H9 (cell line): ENCODE measurements around the gene REC114. TPM values are rescaled to one million over a fixed set of nuclear protein-coding genes. Genes with fewer than 3 reads are reported as not detected.

Experiments used
- DNase-seq: peaks from one replicate; pipeline ENCODE4 v3.0.0-alpha.2; 2017
- H2AFZ ChIP-seq: one replicate; pipeline ENCODE4 v1.6.1; 2013; ENCODE audit warnings: mild to moderate bottlenecking, low read length, control low read depth, moderate library complexity
- H2AK5ac ChIP-seq: 2 replicates; pipeline ENCODE4 v1.6.1; 2013; ENCODE audit warnings: low read length, control low read depth, mixed read lengths; ENCODE audit not compliant: insufficient read length
- H2BK120ac ChIP-seq: one replicate; pipeline ENCODE4 v1.6.1; 2013; ENCODE audit warnings: low read depth, mild to moderate bottlenecking, low read length, control low read depth, inconsistent platforms; ENCODE audit not compliant: poor library complexity, severe bottlenecking
- H2BK12ac ChIP-seq: 2 replicates; pipeline ENCODE4 v1.6.1; 2013; ENCODE audit warnings: low read length, control low read depth, mixed read lengths, low read depth; ENCODE audit not compliant: insufficient read length
- H2BK15ac ChIP-seq: 2 replicates; pipeline ENCODE4 v1.6.1; 2013; ENCODE audit warnings: low read depth, low read length, control low read depth
- H2BK20ac ChIP-seq: one replicate; pipeline ENCODE4 v1.6.1; 2013; ENCODE audit warnings: low read depth, mild to moderate bottlenecking, low read length, control low read depth, inconsistent platforms; ENCODE audit not compliant: poor library complexity, severe bottlenecking
- H2BK5ac ChIP-seq: 2 replicates; pipeline ENCODE4 v1.6.1; 2013; ENCODE audit warnings: low read length, control low read depth, mixed read lengths; ENCODE audit not compliant: insufficient read length
- H3K14ac ChIP-seq: 2 replicates; pipeline ENCODE4 v1.6.1; 2013; ENCODE audit warnings: low read length, control low read depth; ENCODE audit not compliant: insufficient read depth
- H3K18ac ChIP-seq: 2 replicates; pipeline ENCODE4 v1.6.1; 2013; ENCODE audit warnings: low read depth, mild to moderate bottlenecking, mixed read lengths, low read length, control low read depth; ENCODE audit not compliant: insufficient read length
- H3K23ac ChIP-seq: 2 replicates; pipeline ENCODE4 v1.6.1; 2013; ENCODE audit warnings: low read length, control low read depth, mixed read lengths, low read depth; ENCODE audit not compliant: insufficient read length
- H3K23me2 ChIP-seq: 2 replicates; pipeline ENCODE4 v1.6.1; 2013; ENCODE audit warnings: low read depth, mild to moderate bottlenecking, mixed read lengths, low read length, control low read depth; ENCODE audit not compliant: insufficient read length, poor library complexity, severe bottlenecking
- H3K27ac ChIP-seq: 2 replicates; pipeline ENCODE4 v1.5.1; 2013; ENCODE audit warnings: low read length, control low read depth, mixed read lengths, low read depth; ENCODE audit not compliant: insufficient read length
- H3K27me3 ChIP-seq: 2 replicates; pipeline ENCODE4 v1.6.1; 2013; ENCODE audit warnings: low read length, control low read depth, inconsistent platforms; ENCODE audit not compliant: insufficient read depth
- H3K4ac ChIP-seq: 2 replicates; pipeline ENCODE4 v1.6.1; 2013; ENCODE audit warnings: low read depth, mild to moderate bottlenecking, control low read depth, inconsistent platforms, low read length, moderate library complexity
- H3K4me1 ChIP-seq: 2 replicates; pipeline ENCODE4 v1.6.1; 2013; ENCODE audit warnings: low read length, control low read depth, inconsistent platforms; ENCODE audit not compliant: insufficient read depth
- H3K4me2 ChIP-seq: 2 replicates; pipeline ENCODE4 v1.6.1; 2013; ENCODE audit warnings: low read length, control low read depth, mixed read lengths; ENCODE audit not compliant: insufficient read length, insufficient read depth
- H3K56ac ChIP-seq: 2 replicates; pipeline ENCODE4 v1.6.1; 2013; ENCODE audit warnings: low read depth, mild to moderate bottlenecking, mixed read lengths, low read length, control low read depth; ENCODE audit not compliant: insufficient read length
- H3K79me1 ChIP-seq: 2 replicates; pipeline ENCODE4 v1.6.1; 2013; ENCODE audit warnings: low read depth, mild to moderate bottlenecking, moderate library complexity, low read length, control low read depth, inconsistent platforms; ENCODE audit not compliant: insufficient read depth, poor library complexity, severe bottlenecking
- H3K79me2 ChIP-seq: 2 replicates; pipeline ENCODE4 v1.6.1; 2013; ENCODE audit warnings: low read length, control low read depth, inconsistent platforms; ENCODE audit not compliant: insufficient read depth
- H3K9ac ChIP-seq: 2 replicates; pipeline ENCODE4 v1.6.1; 2013; ENCODE audit warnings: low read length, control low read depth, mixed read lengths; ENCODE audit not compliant: insufficient read length; ENCODE audit errors: extremely low read depth
- H3K9me3 ChIP-seq: one replicate; pipeline ENCODE4 v1.6.1; 2013; ENCODE audit warnings: low read depth, low read length, inconsistent platforms; ENCODE audit not compliant: control insufficient read depth
- H3T11ph ChIP-seq: one replicate; pipeline ENCODE4 v1.6.1; 2013; ENCODE audit warnings: mild to moderate bottlenecking, low read length, control low read depth, inconsistent platforms
- H4K20me1 ChIP-seq: one replicate; pipeline ENCODE4 v1.6.1; 2013; ENCODE audit not compliant: control insufficient read depth, insufficient read length, insufficient read depth
- H4K5ac ChIP-seq: 2 replicates; pipeline ENCODE4 v1.6.1; 2013; ENCODE audit warnings: low read depth, mild to moderate bottlenecking, mixed read lengths, low read length, control low read depth; ENCODE audit not compliant: insufficient read length
- H4K8ac ChIP-seq: replicated peaks from 2 replicates; pipeline ENCODE4 v1.6.1; 2013; ENCODE audit warnings: low read length, control low read depth, mixed read lengths, low read depth; ENCODE audit not compliant: insufficient read length
- H4K91ac ChIP-seq: 2 replicates; pipeline ENCODE4 v1.6.1; 2013; ENCODE audit warnings: low read depth, mild to moderate bottlenecking, moderate library complexity, mixed read lengths, low read length, control low read depth; ENCODE audit not compliant: insufficient read length
- H3K27ac Mint-ChIP-seq, 3 experiments: 2 replicates in 2 of 3; 3 replicates in 1 of 3; pipeline ENCODE4 v1.8.0; 2020 to 2021; ENCODE audit warnings: mixed read lengths in 3 of 3, mild to moderate bottlenecking in 1 of 3, moderate library complexity in 1 of 3
- H3K27me3 Mint-ChIP-seq: 2 replicates; pipeline ENCODE4 v1.8.0; 2021; ENCODE audit warnings: low read depth, mild to moderate bottlenecking, moderate library complexity, mixed read lengths
- H3K36me3 Mint-ChIP-seq, 3 experiments: 2 replicates in 2 of 3; 3 replicates in 1 of 3; pipeline ENCODE4 v1.8.0; 2020 to 2021; ENCODE audit warnings: low read depth in 3 of 3, mixed read lengths in 3 of 3; ENCODE audit not compliant: insufficient read depth in 1 of 3
- H3K4me1 Mint-ChIP-seq, 2 experiments: 2 replicates each; pipeline ENCODE4 v1.8.0; 2020; ENCODE audit warnings: mixed read lengths in 2 of 2
- H3K4me3 Mint-ChIP-seq, 2 experiments: 2 replicates in 1 of 2; 3 replicates in 1 of 2; pipeline ENCODE4 v1.8.0; 2020 to 2021; ENCODE audit warnings: mild to moderate bottlenecking in 2 of 2, mixed read lengths in 2 of 2, moderate library complexity in 1 of 2
- H3K9me3 Mint-ChIP-seq, 2 experiments: 2 replicates in 1 of 2; 3 replicates in 1 of 2; pipeline ENCODE4 v1.8.0; 2020; ENCODE audit warnings: mild to moderate bottlenecking in 2 of 2, mixed read lengths in 2 of 2, moderate library complexity in 1 of 2
- CTCF ChIP-seq: fragments of 200-600 bp; sonication (generic); conservative IDR thresholded peaks from 3 replicates; pipeline ENCODE4 v1.8.0; 2021; ENCODE audit warnings: antibody characterized with exemption, mild to moderate bottlenecking
- WGBS: extraction: QIAGEN DNeasy Blood & Tissue Kit; methylation state at CpG from one replicate; pipeline ENCODE4 v1.1.7; 2013; ENCODE audit warnings: missing lambda C conversion rate, low lambda C conversion rate, mixed read lengths; ENCODE audit not compliant: insufficient read length; ENCODE audit errors: extremely low coverage; 5-methylcytosine and 5-hydroxymethylcytosine counted together
- total RNA-seq: library from RNA; stranded (reverse); gene quantifications from 2 replicates; pipeline ENCODE4 v1.2.1, GENCODE V29; 2021

REC114 gene
- total RNA-seq, 1 experiment from 2014 or later: not detected

DNA sequence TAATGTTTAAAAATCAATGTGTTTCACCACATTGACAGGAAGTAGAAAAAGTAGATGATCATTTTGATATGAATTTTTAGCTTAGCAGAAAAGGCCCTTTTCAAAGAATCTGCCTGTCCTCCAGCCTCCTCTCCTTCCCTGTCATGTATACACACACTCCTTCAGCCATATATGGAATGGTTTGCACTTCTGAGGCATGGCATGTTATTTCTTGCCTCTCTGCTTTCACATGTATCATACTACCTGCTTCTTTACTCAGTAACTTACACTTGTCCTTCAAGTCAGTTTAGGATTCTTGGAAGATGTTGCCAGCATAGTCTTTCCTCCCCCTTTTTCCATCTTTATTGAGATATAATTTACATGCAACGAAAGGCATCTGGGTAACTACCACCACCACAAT, 79.0 kb downstream of the REC114 start:
- Histone ChIP-seq H3K56ac (no peak overlapping the region), H3K4me1 (peaks cover 5% of the 10 kb centered on the region), H3K4me2 (no peak overlapping the region), H4K20me1 (no peaks in the 10 kb centered on the region), H2BK120ac (no peak overlapping the region), H3T11ph (no peak overlapping the region), H4K91ac (no peak overlapping the region), H3K9ac (no peak overlapping the region), H3K79me1 (no peaks in the 10 kb centered on the region), H2BK12ac (no peak overlapping the region), H3K18ac (no peak overlapping the region), H3K14ac (no peak overlapping the region), H3K79me2 (no peaks in the 10 kb centered on the region), H4K5ac (no peak overlapping the region), H2AFZ (no peak overlapping the region), H3K23me2 (no peaks in the 10 kb centered on the region), H3K9me3 (no peaks in the 10 kb centered on the region), H2BK5ac (no peak overlapping the region), H2BK20ac (no peak overlapping the region), H2BK15ac (no peak overlapping the region), H3K27me3 (no peaks in the 10 kb centered on the region), H3K4ac (no peak overlapping the region), H3K23ac (no peak overlapping the region), H3K27ac (no peak overlapping the region), H4K8ac (no peak overlapping the region), H2AK5ac (no peak overlapping the region)
- no peak overlapping the region for H3K4me3 Mint-ChIP-seq
- H3K36me3 Mint-ChIP-seq: no peaks in the 10 kb centered on the region
- H3K27ac Mint-ChIP-seq: no peak overlapping the region
- WGBS: no CpG with 5 or more reads among the region's 1 CpG
- TF ChIP-seq CTCF: no peak
- H3K27me3 Mint-ChIP-seq: no peaks in the 10 kb centered on the region
- peaks cover 2 to 4% of the 10 kb centered on the region in 2 experiments; a peak in 4 of 5 replicates for H3K9me3 Mint-ChIP-seq
- no peak for DNase-seq
- H3K4me1 Mint-ChIP-seq: peaks cover 22% of the 10 kb centered on the region in 2 experiments
